HS-27A (cell line): Measurements from ENCODE around the gene B4GALNT3.
"Not testable (repeated sequence)": the region's sequence is repeated elsewhere in the genome, so short reads cannot be mapped to it uniquely, and the experiment has no call there.

Source experiments
- DNase-seq: peaks from one replicate; pipeline ENCODE4 v3.0.0-alpha.2; 2012; ENCODE audit warnings: low read depth, missing footprints

B4GALNT3 gene

GRCh38 chr12:459430-460258 lies at the start of gene B4GALNT3:
Gene B4GALNT3 (plus strand): TSS chr12:459939. CDS start chr12:460377, 438 bp downstream.
- no peak for DNase-seq

- no peak for DNase-seq
These were observed 44.9 kb upstream of the B4GALNT3 start for GRCh38 chr12:414859-415258.

- DNase-seq, result no peak
These were observed 41.3 kb upstream of the B4GALNT3 start for GRCh38 chr12:418432-418831.

- DNase-seq, result no peak
These were observed 37.2 kb upstream of the B4GALNT3 start for GRCh38 chr12:422526-422925.

GRCh38 chr12:435737-436136 lies 24.0 kb upstream of the B4GALNT3 start:
- not testable (repeated sequence) for DNase-seq

- peak; percentile 15 for DNase-seq
These were observed 17.4 kb upstream of the B4GALNT3 start for GRCh38 chr12:442235-442884.

GRCh38 chr12:447141-447540 lies 12.6 kb upstream of the B4GALNT3 start:
- DNase-seq, result no peak

- DNase-seq, result no peak
These were observed 10.5 kb upstream of the B4GALNT3 start for GRCh38 chr12:449203-449602.

- DNase-seq, result no peak
These were observed 9.3 kb upstream of the B4GALNT3 start for GRCh38 chr12:450438-450837.

- DNase-seq, result no peak
These were observed 7.0 kb upstream of the B4GALNT3 start for GRCh38 chr12:452667-453210.

GRCh38 chr12:454833-455232 lies 4.9 kb upstream of the B4GALNT3 start:
- no peak for DNase-seq

- no peak for DNase-seq
These were observed 3.9 kb upstream of the B4GALNT3 start for GRCh38 chr12:455821-456220.

- no peak for DNase-seq
These were observed 2.1 kb upstream of the B4GALNT3 start for GRCh38 chr12:457676-458075.

GRCh38 chr12:459050-459429 lies 699 bp upstream of the B4GALNT3 start:
- no peak for DNase-seq

- no peak for DNase-seq
These were observed 807 bp downstream of the B4GALNT3 start for GRCh38 chr12:460261-461230.

- DNase-seq, result no peak
These were observed 1.7 kb downstream of the B4GALNT3 start for GRCh38 chr12:461425-461824.

GRCh38 chr12:462936-463705 lies 3.4 kb downstream of the B4GALNT3 start:
- DNase-seq, result no peak

GRCh38 chr12:464484-465267 lies 4.9 kb downstream of the B4GALNT3 start:
- DNase-seq, result no peak

GRCh38 chr12:466039-466438 lies 6.3 kb downstream of the B4GALNT3 start:
- DNase-seq, result no peak

GRCh38 chr12:466762-467161 lies 7.0 kb downstream of the B4GALNT3 start:
- no peak for DNase-seq
